ENCODE measurements around the gene PDHX. TPM values are rescaled to one million over a fixed set of nuclear protein-coding genes. Genes with fewer than 3 reads are reported as not detected.
"Not testable (repeated sequence)": the region's sequence is repeated elsewhere in the genome, so short reads cannot be mapped to it uniquely, and the experiment has no call there.

Gene PDHX
- total RNA-seq, 1 donor from 2014 or later = 31.8 TPM

GRCh38 chr11:35015621-35016387 is 99.4 kb downstream of the PDHX start:
- Mint-ChIP-seq H3K27ac (ENCODE audit: unreplicated experiment) (no peak overlapping the region), H3K4me1 (ENCODE audit: unreplicated experiment) (no peaks in the 10 kb centered on the region), H3K4me3 (ENCODE audit: unreplicated experiment) (no peak overlapping the region), H3K27me3 (ENCODE audit: unreplicated experiment) (peaks cover 1% of the 10 kb centered on the region), H3K36me3 (ENCODE audit: low read depth, unreplicated experiment) (no peaks in the 10 kb centered on the region), H3K9me3 (ENCODE audit: unreplicated experiment) (no peaks in the 10 kb centered on the region)
- no peak for DNase-seq (ENCODE audit: low spot score)
- no peak for TF ChIP-seq CTCF (IDR thresholded peaks at IDR 0.05; ENCODE audit: unreplicated experiment)

- no peak for TF ChIP-seq CTCF (IDR thresholded peaks at IDR 0.05; ENCODE audit: unreplicated experiment)
- peaks cover 1% of the 10 kb centered on the region for H3K27me3 Mint-ChIP-seq (ENCODE audit: unreplicated experiment)
These were observed 100.5 kb downstream of the PDHX start for GRCh38 chr11:35016916-35017315.

GRCh38 chr11:35017528-35018342 is 101.3 kb downstream of the PDHX start:
- Mint-ChIP-seq H3K27me3 (ENCODE audit: unreplicated experiment) (peaks cover 1% of the 10 kb centered on the region), H3K4me1 (ENCODE audit: unreplicated experiment) (no peaks in the 10 kb centered on the region), H3K27ac (ENCODE audit: unreplicated experiment) (no peak overlapping the region), H3K9me3 (ENCODE audit: unreplicated experiment) (no peaks in the 10 kb centered on the region), H3K36me3 (ENCODE audit: low read depth, unreplicated experiment) (no peaks in the 10 kb centered on the region), H3K4me3 (ENCODE audit: unreplicated experiment) (no peak overlapping the region)
- no peak for DNase-seq (ENCODE audit: low spot score)
- no peak for TF ChIP-seq CTCF (IDR thresholded peaks at IDR 0.05; ENCODE audit: unreplicated experiment)

More at GRCh38 chr11:35016916-35017315, 100.5 kb downstream of the PDHX start:
- no peaks in the 10 kb centered on the region for H3K4me1 Mint-ChIP-seq (ENCODE audit: unreplicated experiment)
- H3K27ac Mint-ChIP-seq (ENCODE audit: unreplicated experiment) = no peak overlapping the region
- no peak overlapping the region for H3K4me3 Mint-ChIP-seq (ENCODE audit: unreplicated experiment)
- no peaks in the 10 kb centered on the region for H3K9me3 Mint-ChIP-seq (ENCODE audit: unreplicated experiment)
- H3K36me3 Mint-ChIP-seq (ENCODE audit: low read depth, unreplicated experiment) = no peaks in the 10 kb centered on the region
- DNase-seq (ENCODE audit: low spot score) = no peak

- DNase-seq (ENCODE audit: low spot score) = no peak
- H3K36me3 Mint-ChIP-seq (ENCODE audit: low read depth, unreplicated experiment) = peaks cover 13% of the 10 kb centered on the region
- H3K9me3 Mint-ChIP-seq (ENCODE audit: unreplicated experiment) = peaks cover 6% of the 10 kb centered on the region
- H3K27me3 Mint-ChIP-seq (ENCODE audit: unreplicated experiment) = no peaks in the 10 kb centered on the region
- no peak for TF ChIP-seq CTCF (IDR thresholded peaks at IDR 0.05; ENCODE audit: unreplicated experiment)
- H3K4me3 Mint-ChIP-seq (ENCODE audit: unreplicated experiment) = no peak overlapping the region
- no peak overlapping the region for H3K27ac Mint-ChIP-seq (ENCODE audit: unreplicated experiment)
- peaks cover 6% of the 10 kb centered on the region for H3K4me1 Mint-ChIP-seq (ENCODE audit: unreplicated experiment)
These were observed 105.2 kb downstream of the PDHX start for GRCh38 chr11:35021589-35021988.

GRCh38 chr11:35023940-35024339 is 107.5 kb downstream of the PDHX start:
- H3K36me3 Mint-ChIP-seq (ENCODE audit: low read depth, unreplicated experiment) = peaks cover 13% of the 10 kb centered on the region
- not testable (repeated sequence) for H3K4me3 Mint-ChIP-seq (ENCODE audit: unreplicated experiment); H3K9me3 Mint-ChIP-seq (ENCODE audit: unreplicated experiment); DNase-seq (ENCODE audit: low spot score); H3K27ac Mint-ChIP-seq (ENCODE audit: unreplicated experiment); H3K27me3 Mint-ChIP-seq (ENCODE audit: unreplicated experiment); H3K4me1 Mint-ChIP-seq (ENCODE audit: unreplicated experiment)

- not testable (repeated sequence) for H3K4me3 Mint-ChIP-seq (ENCODE audit: unreplicated experiment); H3K27me3 Mint-ChIP-seq (ENCODE audit: unreplicated experiment); H3K9me3 Mint-ChIP-seq (ENCODE audit: unreplicated experiment); DNase-seq (ENCODE audit: low spot score); H3K4me1 Mint-ChIP-seq (ENCODE audit: unreplicated experiment); H3K27ac Mint-ChIP-seq (ENCODE audit: unreplicated experiment)
- peaks cover 13% of the 10 kb centered on the region for H3K36me3 Mint-ChIP-seq (ENCODE audit: low read depth, unreplicated experiment)
These were observed 111.6 kb downstream of the PDHX start for GRCh38 chr11:35028007-35028406.
